ENCODE data around the gene EIF2B5. TPM values are rescaled to one million over a fixed set of nuclear protein-coding genes. Genes with fewer than 3 reads are reported as not detected.

Gene EIF2B5
- total and polyA plus RNA-seq, 2 donors (not counting 1 experiment from before 2014, with no cell fraction given), result 73.2 to 83.8 TPM

GRCh38 chr3:184164648-184165330 is 29.6 kb downstream of the EIF2B5 start:
- H3K36me3 ChIP-seq (replicated peaks in 1 of 2; ENCODE audit: control extremely low read depth in 1 of 2, control insufficient read depth in 1 of 2, extremely low read depth in 1 of 2, insufficient read depth in 2 of 2, low read length in 1 of 2), result peaks cover 0 to 50% of the 10 kb centered on the region in 2 experiments
- POLR2A ChIA-PET, result interaction anchor here (0.5 kb wide), 1 partner anchor 90 kb away, joined by 4 read pairs; no protein-coding TSS in a partner anchor

More at GRCh38 chr3:184164648-184165330, 29.6 kb downstream of the EIF2B5 start:
- H3K27me3 Mint-ChIP-seq, result no peaks in the 10 kb centered on the region
- ATAC-seq (ENCODE audit: low read depth) (no peak), DNase-seq (no peak)
- Histone ChIP-seq H3K79me2 (ENCODE audit: control insufficient read depth, insufficient read depth, low read length) (peaks cover 58% of the 10 kb centered on the region), H2AFZ (ENCODE audit: insufficient read depth, low read depth, low read length, poor library complexity, severe bottlenecking) (no peak overlapping the region), H3K27ac (ENCODE audit: low read length in 2 of 2) (no peak overlapping the region), H3K9ac (ENCODE audit: low read length) (no peak overlapping the region), H3K4me1 (ENCODE audit: control insufficient read depth in 2 of 2, insufficient read depth in 2 of 2, low read length in 2 of 2) (no peaks in the 10 kb centered on the region), H3K27me3 (replicated peaks in 1 of 4; ENCODE audit: control extremely low read depth in 1 of 4, control insufficient read depth in 3 of 4, insufficient read depth in 4 of 4, low read length in 3 of 4) (no peaks in the 10 kb centered on the region), H4K20me1 (ENCODE audit: control insufficient read depth, insufficient read depth, low read length, poor library complexity, severe bottlenecking) (peaks cover 43% of the 10 kb centered on the region), H3K4me2 (replicated peaks; ENCODE audit: low read depth, low read length, poor library complexity, severe bottlenecking) (no peak overlapping the region), H3K4me3 (ENCODE audit: control extremely low read depth in 1 of 5, extremely low read depth in 1 of 5, insufficient read depth in 1 of 5, low read depth in 2 of 5, low read length in 4 of 5) (no peak overlapping the region), H3K9me3 (ENCODE audit: control extremely low read depth in 1 of 3, control insufficient read depth in 2 of 3, insufficient read depth in 1 of 3, low read length in 2 of 3) (no peaks in the 10 kb centered on the region)
- CTCF ChIA-PET, result interaction anchor here (0.6 to 1.2 kb wide), 3 partner anchors 13 to 137 kb away, joined by 3 to 4 read pairs (median 3); no protein-coding TSS in a partner anchor
- H3K4me3 Mint-ChIP-seq, result no peak overlapping the region
- intact Hi-C loops (cut with micrococcal nuclease), result no loop called here
- TF ChIP-seq EZH2 (IDR thresholded peaks at IDR 0.05; ENCODE audit: borderline replicate concordance, insufficient read depth, low read depth, low read length, poor library complexity, severe bottlenecking) (no peak), CTCF (IDR thresholded peaks at IDR 0.05) (no peak)
- H3K27ac Mint-ChIP-seq, result no peak overlapping the region
- over 99% methylated on average over 13 of the region's 16 CpGs for WGBS (ENCODE audit: insufficient coverage)
- H3K4me1 Mint-ChIP-seq, result peaks cover 10% of the 10 kb centered on the region
- no peaks in the 10 kb centered on the region for H3K9me3 Mint-ChIP-seq (ENCODE audit: insufficient read depth)

Measured in B cell (primary cell).